Mesenchymal stem cell (in vitro differentiated cells and primary cell): ENCODE measurements around the gene TMEM59.
"Not testable (repeated sequence)": the region's sequence is repeated elsewhere in the genome, so short reads cannot be mapped to it uniquely, and the experiment has no call there.

Experiments used
- DNase-seq: peaks from one replicate; pipeline ENCODE4 v3.0.0-alpha.2; 2013
- H2AFZ ChIP-seq: one replicate; pipeline ENCODE4 v1.6.1; 2013; ENCODE audit warnings: low read depth, mild to moderate bottlenecking, control low read depth, inconsistent platforms, low read length, moderate library complexity
- H2AK5ac ChIP-seq: 2 replicates; pipeline ENCODE4 v1.6.1; 2013; ENCODE audit warnings: low read length, moderate library complexity, mild to moderate bottlenecking, inconsistent platforms; ENCODE audit not compliant: severe bottlenecking
- H2BK120ac ChIP-seq: one replicate; pipeline ENCODE4 v1.6.1; 2013; ENCODE audit warnings: low read depth, mild to moderate bottlenecking, inconsistent platforms, low read length, moderate library complexity
- H2BK12ac ChIP-seq, 2 experiments: one replicate each; pipeline ENCODE4 v1.6.1; 2013; ENCODE audit warnings: inconsistent platforms in 2 of 2, low read length in 2 of 2, mild to moderate bottlenecking in 2 of 2, moderate library complexity in 2 of 2, control low read depth in 1 of 2
- H2BK15ac ChIP-seq: one replicate; pipeline ENCODE4 v1.6.1; 2013; ENCODE audit warnings: mild to moderate bottlenecking, low read depth, inconsistent platforms; ENCODE audit not compliant: poor library complexity, severe bottlenecking
- H2BK5ac ChIP-seq: 2 replicates; pipeline ENCODE4 v1.6.1; 2013; ENCODE audit warnings: low read depth, mild to moderate bottlenecking, low read length, control low read depth, inconsistent platforms; ENCODE audit not compliant: poor library complexity, severe bottlenecking
- H3K14ac ChIP-seq, 2 experiments: one replicate each; pipeline ENCODE4 v1.6.1; 2013; ENCODE audit warnings: inconsistent platforms in 2 of 2, low read length in 2 of 2, control low read depth in 1 of 2, mild to moderate bottlenecking in 1 of 2, moderate library complexity in 1 of 2
- H3K18ac ChIP-seq, 2 experiments: one replicate each; pipeline ENCODE4 v1.6.1; 2013; ENCODE audit warnings: inconsistent platforms in 2 of 2, low read length in 2 of 2, control low read depth in 1 of 2, low read depth in 1 of 2, mild to moderate bottlenecking in 1 of 2
- H3K23ac ChIP-seq, 2 experiments: one replicate each; pipeline ENCODE4 v1.6.1; 2013; ENCODE audit warnings: inconsistent platforms in 2 of 2, low read length in 2 of 2, mild to moderate bottlenecking in 2 of 2, moderate library complexity in 2 of 2, control low read depth in 1 of 2
- H3K27ac ChIP-seq: 2 replicates; pipeline ENCODE4 v1.5.1; 2013; ENCODE audit warnings: mild to moderate bottlenecking, moderate library complexity, low read length, control low read depth, inconsistent platforms; ENCODE audit not compliant: poor library complexity, severe bottlenecking
- H3K27me3 ChIP-seq, 2 experiments: 2 replicates each; pipeline versions ENCODE4 v1.6.1 to v1.7.0; 2013; ENCODE audit warnings: low read length in 2 of 2, mild to moderate bottlenecking in 2 of 2, moderate library complexity in 2 of 2, control low read depth in 1 of 2, inconsistent platforms in 1 of 2; ENCODE audit not compliant: control insufficient read depth in 1 of 2, insufficient read depth in 1 of 2
- H3K36me3 ChIP-seq, 2 experiments: 2 replicates each; pipeline versions ENCODE4 v1.6.1 to v1.7.0; 2013; ENCODE audit warnings: low read length in 2 of 2, control low read depth in 1 of 2, inconsistent platforms in 1 of 2, low read depth in 1 of 2, mild to moderate bottlenecking in 1 of 2; ENCODE audit not compliant: insufficient read depth in 2 of 2, control insufficient read depth in 1 of 2
- H3K4ac ChIP-seq, 2 experiments: one replicate each; pipeline ENCODE4 v1.6.1; 2013; ENCODE audit warnings: inconsistent platforms in 2 of 2, low read length in 2 of 2, mild to moderate bottlenecking in 2 of 2, moderate library complexity in 2 of 2, control low read depth in 1 of 2, low read depth in 1 of 2
- H3K4me1 ChIP-seq: 2 replicates; pipeline ENCODE4 v1.6.1; 2013; ENCODE audit warnings: low read depth, low read length, control low read depth; ENCODE audit not compliant: control insufficient read depth, insufficient read depth
- H3K4me2 ChIP-seq: 2 replicates; pipeline ENCODE4 v1.6.1; 2013; ENCODE audit warnings: low read length, mild to moderate bottlenecking, inconsistent platforms; ENCODE audit not compliant: poor library complexity, severe bottlenecking
- H3K4me3 ChIP-seq, 2 experiments: 2 replicates each; pipeline versions ENCODE4 v1.5.1 to v1.7.0; 2013; ENCODE audit warnings: low read length in 2 of 2, mild to moderate bottlenecking in 2 of 2, control low read depth in 1 of 2, low read depth in 1 of 2; ENCODE audit not compliant: insufficient read depth in 1 of 2
- H3K79me1 ChIP-seq: replicated peaks from 2 replicates; pipeline ENCODE4 v1.6.1; 2013; ENCODE audit warnings: mild to moderate bottlenecking, control low read depth, low read length, inconsistent platforms; ENCODE audit not compliant: poor library complexity, severe bottlenecking
- H3K9ac ChIP-seq: 2 replicates; pipeline ENCODE4 v1.7.0; 2013; ENCODE audit warnings: mild to moderate bottlenecking, low read length, moderate library complexity
- H3K9me3 ChIP-seq: 2 replicates; pipeline ENCODE4 v1.7.0; 2013; ENCODE audit warnings: mild to moderate bottlenecking, low read length; ENCODE audit not compliant: control insufficient read depth
- H4K8ac ChIP-seq: one replicate; pipeline ENCODE4 v1.6.1; 2013; ENCODE audit warnings: inconsistent platforms, mild to moderate bottlenecking, low read length, moderate library complexity
- H4K91ac ChIP-seq: one replicate; pipeline ENCODE4 v1.6.1; 2013; ENCODE audit warnings: mild to moderate bottlenecking, low read length, inconsistent platforms
- WGBS: methylation state at CpG from one replicate; pipeline ENCODE4 v1.1.7; 2013; ENCODE audit warnings: mixed read lengths; 5-methylcytosine and 5-hydroxymethylcytosine counted together

Gene TMEM59

DNA sequence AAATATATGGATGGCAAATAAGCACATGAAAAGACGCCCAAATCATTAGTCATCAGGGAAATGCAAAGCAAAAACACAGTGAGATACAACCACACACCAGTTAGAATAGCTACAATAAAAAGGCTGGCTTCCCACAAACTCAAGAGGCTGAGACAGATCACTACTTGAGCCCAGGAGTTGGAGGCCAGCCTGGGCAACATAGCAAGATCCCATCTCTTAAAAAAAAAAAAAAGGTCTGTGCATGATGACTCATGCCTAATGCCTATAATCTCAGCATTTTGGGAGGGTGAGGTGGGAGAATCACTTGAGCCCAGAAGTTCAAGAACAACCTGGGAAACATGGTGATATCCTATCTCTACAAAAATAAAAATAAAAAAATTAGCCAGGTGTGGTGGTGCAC is 54.8 kb downstream of the TMEM59 start:
- no peak overlapping the region for H2BK12ac ChIP-seq
- DNase-seq, result no peak

GRCh38 chr1:53995683-53996082 is 57.3 kb downstream of the TMEM59 start:
- Histone ChIP-seq H2BK15ac (no peak overlapping the region), H2AFZ (no peak overlapping the region), H3K36me3 (no peaks in the 10 kb centered on the region), H3K27ac (no peak overlapping the region), H3K79me1 (no peaks in the 10 kb centered on the region), H3K4ac (no peak overlapping the region), H2BK12ac (no peak overlapping the region), H3K27me3 (peaks cover 0 to 4% of the 10 kb centered on the region in 2 experiments), H3K4me2 (no peak overlapping the region), H2BK5ac (no peak overlapping the region), H2BK120ac (no peak overlapping the region), H3K4me1 (no peaks in the 10 kb centered on the region), H3K14ac (no peak overlapping the region), H3K9ac (no peak overlapping the region), H4K91ac (no peak overlapping the region), H4K8ac (no peak overlapping the region), H3K23ac (no peak overlapping the region), H2AK5ac (no peak overlapping the region), H3K9me3 (no peaks in the 10 kb centered on the region), H3K18ac (no peak overlapping the region), H3K4me3 (no peak overlapping the region)
- DNase-seq, result no peak
- WGBS, result no CpG with 5 or more reads among the region's 1 CpG

More for the DNA sequence above, 54.8 kb downstream of the TMEM59 start:
- H3K36me3 ChIP-seq, result no peaks in the 10 kb centered on the region
- no peak overlapping the region for H3K4ac ChIP-seq
- no peak overlapping the region for H2BK120ac ChIP-seq
- no peaks in the 10 kb centered on the region for H3K9me3 ChIP-seq
- H3K27ac ChIP-seq, result no peak overlapping the region
- H3K27me3 ChIP-seq, result peaks cover 18% of the 10 kb centered on the region in 2 experiments
- no peak overlapping the region for H2BK15ac ChIP-seq
- H2AK5ac ChIP-seq, result no peak overlapping the region
- no peaks in the 10 kb centered on the region for H3K79me1 ChIP-seq
- H2BK5ac ChIP-seq, result no peak overlapping the region
- H3K4me3 ChIP-seq, result no peak overlapping the region
- H3K23ac ChIP-seq, result no peak overlapping the region
- H4K8ac ChIP-seq, result no peak overlapping the region
- no peaks in the 10 kb centered on the region for H3K4me1 ChIP-seq
- no peak overlapping the region for H4K91ac ChIP-seq
- H3K9ac ChIP-seq, result no peak overlapping the region
- no peak overlapping the region for H3K18ac ChIP-seq
- H3K14ac ChIP-seq, result no peak overlapping the region
- 77% methylated on average over 1 of the region's 1 CpG for WGBS
- no peak overlapping the region for H3K4me2 ChIP-seq
- no peak overlapping the region for H2AFZ ChIP-seq

GRCh38 chr1:53994516-53994915 is 58.5 kb downstream of the TMEM59 start:
- not testable (repeated sequence) for H2BK12ac ChIP-seq, H4K91ac ChIP-seq, H3K18ac ChIP-seq, H3K23ac ChIP-seq, H3K9me3 ChIP-seq, H3K27me3 ChIP-seq, H3K9ac ChIP-seq, DNase-seq, H3K14ac ChIP-seq, H3K36me3 ChIP-seq, H3K4ac ChIP-seq, H3K4me1 ChIP-seq, H2AFZ ChIP-seq, H2AK5ac ChIP-seq, H4K8ac ChIP-seq, H3K27ac ChIP-seq, H3K79me1 ChIP-seq, H3K4me3 ChIP-seq, H2BK5ac ChIP-seq, H2BK120ac ChIP-seq, H2BK15ac ChIP-seq, H3K4me2 ChIP-seq
- no CpG with 5 or more reads among the region's 2 CpGs for WGBS

- Histone ChIP-seq H3K36me3 (no peaks in the 10 kb centered on the region), H3K4me1 (no peaks in the 10 kb centered on the region), H3K18ac (no peak overlapping the region), H3K9me3 (no peaks in the 10 kb centered on the region), H3K4me2 (no peak overlapping the region), H2BK12ac (no peak overlapping the region), H3K4me3 (no peak overlapping the region), H3K23ac (no peak overlapping the region), H2BK5ac (no peak overlapping the region), H4K91ac (no peak overlapping the region), H3K79me1 (no peaks in the 10 kb centered on the region), H2BK15ac (no peak overlapping the region), H2BK120ac (no peak overlapping the region), H4K8ac (no peak overlapping the region), H3K27me3 (peaks cover 4 to 5% of the 10 kb centered on the region in 2 experiments), H3K14ac (peak overlapping the region in 1 of 2 experiments; percentile 44), H3K4ac (no peak overlapping the region), H3K27ac (no peak overlapping the region), H3K9ac (no peak overlapping the region), H2AFZ (no peak overlapping the region), H2AK5ac (no peak overlapping the region)
- peak; percentile 34 for DNase-seq
- 56% methylated on average over 4 of the region's 4 CpGs for WGBS
Measured at GRCh38 chr1:53992085-53992874, 60.7 kb downstream of the TMEM59 start.
